ENCODE measurements around the gene TMEM236. TPM values are rescaled to one million over a fixed set of nuclear protein-coding genes. Genes with fewer than 3 reads are reported as not detected.

TMEM236 gene
- total RNA-seq, 2 experiments from 2014 or later: not detected

DNA sequence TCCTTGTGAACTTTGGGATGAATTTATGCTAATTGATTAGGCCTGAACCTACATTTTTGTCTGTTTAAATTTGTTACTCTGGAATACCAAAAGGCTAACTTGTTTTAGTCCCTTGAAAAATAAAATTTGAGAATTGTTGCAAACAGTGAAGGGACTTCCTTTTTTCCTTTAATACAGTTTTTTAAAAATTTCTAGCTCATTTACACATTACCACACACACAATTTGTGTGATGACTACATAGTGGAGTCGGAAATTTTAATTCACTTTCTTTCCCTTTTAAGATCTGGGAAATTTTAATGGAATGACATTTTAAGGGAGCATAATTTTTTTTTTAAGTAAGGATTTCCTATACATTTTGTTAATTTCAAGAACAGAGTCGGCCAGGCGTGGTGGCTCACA, 8.6 kb upstream of the TMEM236 start:
- H3K27ac ChIP-seq (ENCODE audit: low read depth, low read length, poor library complexity, severe bottlenecking): no peak overlapping the region
- ChIA-PET POLR2A (interaction anchor here (1.0 kb wide), 1 partner anchor 100 kb away, joined by 3 read pairs; the partner anchor contains the start of gene STAM), CTCF (ENCODE audit: unreplicated experiment) (no interaction called here)
- H3K4me3 ChIP-seq (ENCODE audit: low read depth, low read length, poor library complexity, severe bottlenecking): no peak overlapping the region
- H2AFZ ChIP-seq (ENCODE audit: low read length): peak overlapping the region; percentile 85; the same call in 1 of the 2 replicates
- no TSS peak for BruUV-seq (replicated peaks)
- peak overlapping the region; percentile 46; the same call in 1 of the 2 replicates for H3K4me2 ChIP-seq (ENCODE audit: low read length)
- intact Hi-C loops (cut with micrococcal nuclease; ENCODE audit: unreplicated experiment): loop anchor here (2.0 to 10.0 kb wide), 2 partner anchors 137 to 471 kb away; no protein-coding TSS in a partner anchor
- H3K9me3 ChIP-seq (ENCODE audit: low read length): no peaks in the 10 kb centered on the region
- TF ChIP-seq EZH2phosphoT487 (IDR thresholded peaks at IDR 0.05; ENCODE audit: borderline replicate concordance, low read depth, low read length): no peak
- TF ChIP-seq, protein P1, sequence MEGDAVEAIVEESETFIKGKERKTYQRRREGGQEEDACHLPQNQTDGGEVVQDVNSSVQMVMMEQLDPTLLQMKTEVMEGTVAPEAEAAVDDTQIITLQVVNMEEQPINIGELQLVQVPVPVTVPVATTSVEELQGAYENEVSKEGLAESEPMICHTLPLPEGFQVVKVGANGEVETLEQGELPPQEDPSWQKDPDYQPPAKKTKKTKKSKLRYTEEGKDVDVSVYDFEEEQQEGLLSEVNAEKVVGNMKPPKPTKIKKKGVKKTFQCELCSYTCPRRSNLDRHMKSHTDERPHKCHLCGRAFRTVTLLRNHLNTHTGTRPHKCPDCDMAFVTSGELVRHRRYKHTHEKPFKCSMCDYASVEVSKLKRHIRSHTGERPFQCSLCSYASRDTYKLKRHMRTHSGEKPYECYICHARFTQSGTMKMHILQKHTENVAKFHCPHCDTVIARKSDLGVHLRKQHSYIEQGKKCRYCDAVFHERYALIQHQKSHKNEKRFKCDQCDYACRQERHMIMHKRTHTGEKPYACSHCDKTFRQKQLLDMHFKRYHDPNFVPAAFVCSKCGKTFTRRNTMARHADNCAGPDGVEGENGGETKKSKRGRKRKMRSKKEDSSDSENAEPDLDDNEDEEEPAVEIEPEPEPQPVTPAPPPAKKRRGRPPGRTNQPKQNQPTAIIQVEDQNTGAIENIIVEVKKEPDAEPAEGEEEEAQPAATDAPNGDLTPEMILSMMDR (conservative IDR thresholded peaks at IDR 0.05; ENCODE audit: low read length): no peak
- peaks cover 13% of the 10 kb centered on the region for H3K4me1 ChIP-seq (ENCODE audit: insufficient read depth, low read length, poor library complexity, severe bottlenecking)
- no peaks in the 10 kb centered on the region for H3K36me3 ChIP-seq (ENCODE audit: insufficient read depth, low read length)
- no peaks in the 10 kb centered on the region for H3K79me2 ChIP-seq (ENCODE audit: insufficient read depth, low read depth, low read length)
- H3K9me2 ChIP-seq (ENCODE audit: insufficient read depth, low read length): no peaks in the 10 kb centered on the region
- no peaks in the 10 kb centered on the region for H4K20me1 ChIP-seq (ENCODE audit: insufficient read depth, low read length)
- DNase-seq (ENCODE audit: low spot score): no peak

DNA sequence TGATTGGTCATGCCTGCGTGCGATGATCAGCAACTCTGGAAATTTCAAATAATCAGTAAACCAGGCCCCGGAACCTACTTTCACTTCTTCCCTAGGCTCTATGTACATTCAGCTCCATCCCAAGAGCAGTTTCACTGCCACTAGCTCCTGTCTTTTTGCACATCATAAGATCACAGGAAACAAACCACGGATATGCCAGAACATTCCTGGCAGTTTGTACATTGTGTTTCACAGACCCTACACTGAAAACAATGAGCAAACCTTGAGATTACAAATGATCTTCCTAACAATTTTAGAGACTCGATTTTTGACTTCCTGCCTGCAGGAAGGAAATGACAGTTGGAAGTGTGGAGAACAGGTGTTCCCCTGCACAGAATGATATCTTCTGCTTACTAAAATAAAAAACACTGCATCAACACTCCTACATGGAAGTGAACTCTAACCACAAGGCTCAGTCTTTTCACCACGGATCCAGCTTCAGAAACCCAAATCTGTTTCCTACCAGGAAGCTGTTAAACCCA, 7.6 kb upstream of the TMEM236 start:
- TF ChIP-seq EZH2phosphoT487 (IDR thresholded peaks at IDR 0.05; ENCODE audit: borderline replicate concordance, low read depth, low read length): no peak
- TF ChIP-seq, protein P1 (conservative IDR thresholded peaks at IDR 0.05; ENCODE audit: low read length): no peak
- DNase-seq (ENCODE audit: low spot score): peak; percentile 25
- BruUV-seq (replicated peaks): no TSS peak
- no peaks in the 10 kb centered on the region for H4K20me1 ChIP-seq (ENCODE audit: insufficient read depth, low read length)
- CTCF ChIA-PET (ENCODE audit: unreplicated experiment): no interaction called here
- POLR2A ChIA-PET: no interaction called here
- intact Hi-C loops (cut with micrococcal nuclease; ENCODE audit: unreplicated experiment): loop anchor here (10.0 kb wide), 1 partner anchor 470 kb away; no protein-coding TSS in a partner anchor
- no peaks in the 10 kb centered on the region for H3K36me3 ChIP-seq (ENCODE audit: insufficient read depth, low read length)
- no peaks in the 10 kb centered on the region for H3K9me3 ChIP-seq (ENCODE audit: low read length)
- peaks cover 13% of the 10 kb centered on the region for H3K4me1 ChIP-seq (ENCODE audit: insufficient read depth, low read length, poor library complexity, severe bottlenecking)
- H3K9me2 ChIP-seq (ENCODE audit: insufficient read depth, low read length): no peaks in the 10 kb centered on the region
- no peak overlapping the region for H3K27ac ChIP-seq (ENCODE audit: low read depth, low read length, poor library complexity, severe bottlenecking)
- no peak overlapping the region for H3K4me3 ChIP-seq (ENCODE audit: low read depth, low read length, poor library complexity, severe bottlenecking)
- no peaks in the 10 kb centered on the region for H3K79me2 ChIP-seq (ENCODE audit: insufficient read depth, low read depth, low read length)
- H2AFZ ChIP-seq (ENCODE audit: low read length): peak overlapping the region; percentile 57
- peak overlapping the region; percentile 41 for H3K4me2 ChIP-seq (ENCODE audit: low read length)

DNA sequence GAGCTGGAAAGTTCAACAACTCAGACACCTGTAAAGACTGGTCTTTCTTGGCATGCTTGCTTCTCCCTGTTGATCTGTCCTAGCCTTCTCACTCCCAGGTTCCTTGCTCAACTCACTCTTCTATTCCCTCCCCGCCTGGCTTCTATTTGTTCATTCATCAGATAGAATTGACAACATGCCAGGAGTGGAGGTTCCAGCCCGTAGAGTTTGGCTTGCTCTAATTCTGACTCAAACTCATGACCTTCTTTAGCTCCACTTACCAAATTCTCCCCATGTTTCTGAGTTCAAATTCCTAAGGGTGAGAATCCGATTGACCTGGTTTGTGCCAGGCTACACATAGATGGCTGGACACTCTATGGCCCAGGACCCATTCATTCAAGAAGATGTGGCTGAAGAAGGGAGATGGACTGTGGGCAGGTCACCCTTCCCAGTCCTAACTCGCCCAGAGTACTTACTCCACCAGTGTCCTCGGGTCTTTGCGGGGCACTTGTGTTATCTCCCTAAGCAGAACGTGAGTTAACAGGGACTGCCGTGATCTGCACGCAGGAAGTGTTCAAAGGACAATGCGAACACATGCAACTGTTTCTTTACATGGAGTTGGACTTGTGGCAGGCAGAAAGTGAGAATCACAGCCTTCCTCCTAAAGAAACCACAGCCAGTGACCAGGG, 4.0 kb upstream of the TMEM236 start:
- Histone ChIP-seq H4K20me1 (ENCODE audit: insufficient read depth, low read length) (no peaks in the 10 kb centered on the region), H3K79me2 (ENCODE audit: insufficient read depth, low read depth, low read length) (no peaks in the 10 kb centered on the region), H3K9me2 (ENCODE audit: insufficient read depth, low read length) (no peaks in the 10 kb centered on the region), H3K4me2 (ENCODE audit: low read length) (no peak overlapping the region), H3K4me3 (ENCODE audit: low read depth, low read length, poor library complexity, severe bottlenecking) (no peak overlapping the region), H3K9me3 (ENCODE audit: low read length) (no peaks in the 10 kb centered on the region), H2AFZ (ENCODE audit: low read length) (no peak overlapping the region), H3K4me1 (ENCODE audit: insufficient read depth, low read length, poor library complexity, severe bottlenecking) (peaks cover 13% of the 10 kb centered on the region), H3K27ac (ENCODE audit: low read depth, low read length, poor library complexity, severe bottlenecking) (no peak overlapping the region), H3K36me3 (ENCODE audit: insufficient read depth, low read length) (no peaks in the 10 kb centered on the region)
- TF ChIP-seq, protein P1 (conservative IDR thresholded peaks at IDR 0.05; ENCODE audit: low read length): no peak
- TF ChIP-seq EZH2phosphoT487 (IDR thresholded peaks at IDR 0.05; ENCODE audit: borderline replicate concordance, low read depth, low read length): no peak
- CTCF ChIA-PET (ENCODE audit: unreplicated experiment): interaction anchor here (0.6 kb wide), 1 partner anchor 157 kb away, joined by 5 read pairs; no protein-coding TSS in a partner anchor
- intact Hi-C loops (cut with micrococcal nuclease; ENCODE audit: unreplicated experiment): loop anchor here (10.0 kb wide), 1 partner anchor 467 kb away; no protein-coding TSS in a partner anchor
- POLR2A ChIA-PET: interaction anchor here (1.8 kb wide), 1 partner anchor 9 kb away, joined by 6 read pairs; no protein-coding TSS in a partner anchor
- no peak for DNase-seq (ENCODE audit: low spot score)
- no TSS peak for BruUV-seq (replicated peaks)

Measured in OCI-LY7 (cell line).